ENCODE measurements around the gene PLPPR3.

Gene PLPPR3

GRCh38 chr19:801030-801860 lies 20.5 kb downstream of the PLPPR3 start:
- Histone ChIP-seq H3K27ac (ENCODE audit: low read length) (no peak overlapping the region), H3K9me3 (ENCODE audit: control insufficient read depth, insufficient read depth, low read length) (no peaks in the 10 kb centered on the region), H3K4me3 (ENCODE audit: low read length) (no peak overlapping the region), H3K36me3 (ENCODE audit: control insufficient read depth, insufficient read depth, low read length) (peaks cover 56% of the 10 kb centered on the region), H3K4me1 (ENCODE audit: control insufficient read depth, insufficient read depth, low read length) (peaks cover 7% of the 10 kb centered on the region), H3K27me3 (ENCODE audit: control insufficient read depth, insufficient read depth, low read length) (no peaks in the 10 kb centered on the region)
- no peak for DNase-seq (ENCODE audit: low read depth, low spot score)
- WGBS (ENCODE audit: insufficient coverage, insufficient read length) = no CpG with 5 or more reads among the region's 29 CpGs

DNA sequence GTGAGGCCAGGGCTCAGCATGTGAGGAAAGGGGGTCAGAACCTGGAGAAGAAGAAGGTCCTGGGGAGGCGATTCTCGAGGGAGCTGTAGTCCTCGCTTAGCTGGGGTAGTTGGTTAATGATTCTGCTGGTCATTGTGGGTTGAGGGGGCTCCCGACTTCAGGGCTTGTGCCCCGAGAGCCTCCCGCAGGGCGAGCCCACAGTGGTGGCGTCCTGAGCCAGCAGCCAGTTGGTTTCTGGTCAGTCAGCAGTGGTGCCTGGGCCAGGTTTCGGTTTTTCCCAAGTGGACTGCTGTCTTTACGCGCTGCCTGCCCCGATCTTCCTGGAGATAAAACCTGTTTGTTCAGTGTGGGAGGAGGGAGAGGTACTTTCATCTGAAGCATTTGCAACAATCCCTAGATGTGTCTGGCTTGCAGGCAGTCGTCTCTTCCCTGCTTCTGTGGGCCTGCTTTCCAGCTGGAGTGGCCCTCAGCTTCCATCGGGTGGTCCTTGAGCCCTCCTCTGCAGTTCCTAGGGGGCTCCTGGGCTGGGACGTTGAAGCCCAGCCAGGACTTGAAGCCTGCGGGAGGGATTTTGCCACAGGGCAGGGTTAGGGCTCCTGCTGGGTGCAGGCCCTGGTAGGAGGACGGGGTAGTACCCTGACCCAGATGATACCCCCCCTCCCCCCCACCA lies 21.3 kb downstream of the PLPPR3 start:
- H3K4me1 ChIP-seq (ENCODE audit: control insufficient read depth, insufficient read depth, low read length) = peaks cover 7% of the 10 kb centered on the region
- no peaks in the 10 kb centered on the region for H3K9me3 ChIP-seq (ENCODE audit: control insufficient read depth, insufficient read depth, low read length)
- no peaks in the 10 kb centered on the region for H3K27me3 ChIP-seq (ENCODE audit: control insufficient read depth, insufficient read depth, low read length)
- DNase-seq (ENCODE audit: low read depth, low spot score) = no peak
- no CpG with 5 or more reads among the region's 17 CpGs for WGBS (ENCODE audit: insufficient coverage, insufficient read length)
- peaks cover 48% of the 10 kb centered on the region for H3K36me3 ChIP-seq (ENCODE audit: control insufficient read depth, insufficient read depth, low read length)
- H3K27ac ChIP-seq (ENCODE audit: low read length) = no peak overlapping the region
- H3K4me3 ChIP-seq (ENCODE audit: low read length) = no peak overlapping the region

GRCh38 chr19:799076-799881 lies 22.5 kb downstream of the PLPPR3 start:
- peaks cover 36% of the 10 kb centered on the region for H3K36me3 ChIP-seq (ENCODE audit: control insufficient read depth, insufficient read depth, low read length)
- no CpG with 5 or more reads among the region's 28 CpGs for WGBS (ENCODE audit: insufficient coverage, insufficient read length)
- H3K27me3 ChIP-seq (ENCODE audit: control insufficient read depth, insufficient read depth, low read length) = no peaks in the 10 kb centered on the region
- no peak overlapping the region for H3K27ac ChIP-seq (ENCODE audit: low read length)
- no peaks in the 10 kb centered on the region for H3K9me3 ChIP-seq (ENCODE audit: control insufficient read depth, insufficient read depth, low read length)
- peak overlapping the region; percentile 97; the same call in 1 of the 2 replicates for H3K4me3 ChIP-seq (ENCODE audit: low read length)
- DNase-seq (ENCODE audit: low read depth, low spot score) = no peak
- peaks cover 7% of the 10 kb centered on the region for H3K4me1 ChIP-seq (ENCODE audit: control insufficient read depth, insufficient read depth, low read length)

DNA sequence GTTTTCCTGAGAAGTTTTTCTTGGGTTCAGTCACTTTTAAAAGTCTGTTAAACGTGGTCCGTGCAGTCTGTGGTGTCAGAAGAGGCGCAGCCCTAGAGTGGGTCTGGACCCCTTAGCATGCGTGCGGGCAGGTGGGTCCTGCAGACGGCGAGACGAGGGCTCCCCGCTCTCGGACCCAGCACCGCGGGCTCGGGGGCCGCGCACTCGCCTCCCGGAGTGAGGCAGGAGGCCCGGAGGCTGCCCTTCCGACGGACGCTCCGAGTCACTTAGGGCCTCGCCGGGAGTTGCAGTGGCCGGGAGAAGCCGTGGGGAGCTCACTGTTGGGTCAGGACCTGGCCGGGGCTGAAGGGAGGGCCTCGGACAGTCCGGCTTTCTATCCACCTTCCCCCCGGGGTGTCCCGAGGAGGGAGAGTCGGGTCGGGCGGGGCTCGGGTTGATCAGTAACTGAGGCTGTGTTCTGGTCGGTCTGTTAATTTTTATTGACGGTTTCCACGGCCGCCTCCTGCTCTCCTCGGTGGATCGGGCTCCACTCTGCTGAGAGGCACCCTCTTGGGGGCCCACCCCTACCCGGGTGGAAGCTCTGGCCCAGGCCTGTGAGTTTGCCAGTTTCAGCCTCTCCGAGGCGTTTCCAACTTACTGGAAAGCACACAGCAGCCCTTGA lies 23.2 kb downstream of the PLPPR3 start:
- Histone ChIP-seq H3K4me1 (ENCODE audit: control insufficient read depth, insufficient read depth, low read length) (peaks cover 8% of the 10 kb centered on the region), H3K4me3 (ENCODE audit: low read length) (peak overlapping the region; percentile 97), H3K9me3 (ENCODE audit: control insufficient read depth, insufficient read depth, low read length) (no peaks in the 10 kb centered on the region), H3K27ac (ENCODE audit: low read length) (no peak overlapping the region), H3K36me3 (ENCODE audit: control insufficient read depth, insufficient read depth, low read length) (peaks cover 29% of the 10 kb centered on the region), H3K27me3 (ENCODE audit: control insufficient read depth, insufficient read depth, low read length) (no peaks in the 10 kb centered on the region)
- no CpG with 5 or more reads among the region's 44 CpGs for WGBS (ENCODE audit: insufficient coverage, insufficient read length)
- no peak for DNase-seq (ENCODE audit: low read depth, low spot score)

GRCh38 chr19:797528-798414 lies 24.0 kb downstream of the PLPPR3 start:
- H3K36me3 ChIP-seq (ENCODE audit: control insufficient read depth, insufficient read depth, low read length) = peaks cover 22% of the 10 kb centered on the region
- no peaks in the 10 kb centered on the region for H3K9me3 ChIP-seq (ENCODE audit: control insufficient read depth, insufficient read depth, low read length)
- peaks cover 8% of the 10 kb centered on the region for H3K4me1 ChIP-seq (ENCODE audit: control insufficient read depth, insufficient read depth, low read length)
- H3K27ac ChIP-seq (ENCODE audit: low read length) = no peak overlapping the region
- peak overlapping the region; percentile 97 for H3K4me3 ChIP-seq (ENCODE audit: low read length)
- WGBS (ENCODE audit: insufficient coverage, insufficient read length) = no CpG with 5 or more reads among the region's 129 CpGs
- no peaks in the 10 kb centered on the region for H3K27me3 ChIP-seq (ENCODE audit: control insufficient read depth, insufficient read depth, low read length)
- DNase-seq (ENCODE audit: low read depth, low spot score) = no peak

- H3K9me3 ChIP-seq (ENCODE audit: control insufficient read depth, insufficient read depth, low read length) = no peaks in the 10 kb centered on the region
- H3K27me3 ChIP-seq (ENCODE audit: control insufficient read depth, insufficient read depth, low read length) = no peaks in the 10 kb centered on the region
- DNase-seq (ENCODE audit: low read depth, low spot score) = peak; percentile 100
- H3K4me1 ChIP-seq (ENCODE audit: control insufficient read depth, insufficient read depth, low read length) = peaks cover 10% of the 10 kb centered on the region
- H3K4me3 ChIP-seq (ENCODE audit: low read length) = peak within 1 kb of the TSS; percentile 97
- H3K36me3 ChIP-seq (ENCODE audit: control insufficient read depth, insufficient read depth, low read length) = peaks cover 22% of the 10 kb centered on the region
- no peak within 1 kb of the TSS for H3K27ac ChIP-seq (ENCODE audit: low read length)
- WGBS (ENCODE audit: insufficient coverage, insufficient read length) = no CpG with 5 or more reads among the region's 83 CpGs
Measured at GRCh38 chr19:796692-797527, 24.8 kb downstream of the PLPPR3 start, which contains the start of gene PTBP1. PTBP1 (plus strand) TSS chr19:797452; CDS start chr19:797498, 46 bp downstream.

DNA sequence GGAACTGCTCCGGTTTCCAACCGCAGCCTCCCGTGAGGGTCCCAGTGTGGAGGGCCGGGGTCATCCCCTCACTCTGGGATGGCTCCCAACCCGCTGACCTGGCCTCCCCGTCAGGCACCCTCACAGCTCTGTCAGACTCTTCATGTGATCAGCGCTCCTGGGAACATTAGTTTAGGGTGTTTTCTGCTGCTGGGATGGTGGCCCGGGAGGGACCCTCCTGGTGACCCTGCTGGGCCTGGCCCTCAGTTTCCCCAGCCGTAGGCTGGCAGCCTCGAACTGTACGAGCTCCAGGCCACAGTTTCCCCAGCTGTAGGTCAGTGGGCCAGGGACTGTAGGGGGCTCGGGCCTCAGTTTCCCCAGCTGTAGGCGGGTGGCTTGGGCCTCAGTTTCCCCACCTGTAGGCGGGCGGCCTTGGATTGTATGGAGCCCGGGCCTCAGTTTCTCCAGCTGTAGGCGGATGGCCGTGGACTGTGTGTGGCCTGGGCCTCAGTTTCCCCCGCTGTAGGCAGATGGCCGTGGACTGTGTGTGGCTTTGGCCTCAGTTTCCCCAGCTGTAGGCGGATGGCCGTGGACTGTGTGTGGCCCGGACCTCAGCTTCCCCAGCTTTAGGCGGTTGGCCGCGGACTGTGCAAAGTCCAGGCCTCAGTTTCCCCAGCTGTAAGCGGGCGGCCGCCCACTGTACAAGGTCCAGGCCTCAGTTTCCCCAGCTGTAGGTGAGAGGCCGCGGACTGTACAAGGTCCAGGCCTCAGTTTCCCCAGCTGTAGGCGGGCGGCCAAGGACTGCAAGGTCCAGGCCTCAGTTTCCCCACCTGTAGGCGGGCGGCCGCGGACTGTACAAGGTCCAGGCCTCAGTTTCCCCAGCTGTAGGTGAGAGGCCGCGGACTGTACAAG lies 25.8 kb downstream of the PLPPR3 start:
- H3K4me1 ChIP-seq (ENCODE audit: control insufficient read depth, insufficient read depth, low read length) = peaks cover 7% of the 10 kb centered on the region; the same call in 1 of the 2 replicates
- no CpG with 5 or more reads among the region's 39 CpGs for whole genome bisulfite sequencing (ENCODE audit: insufficient coverage, insufficient read length)
- DNase-seq (ENCODE audit: low read depth, low spot score) = no peak
- H3K9me3 ChIP-seq (ENCODE audit: control insufficient read depth, insufficient read depth, low read length) = no peaks in the 10 kb centered on the region
- no peaks in the 10 kb centered on the region for H3K27me3 ChIP-seq (ENCODE audit: control insufficient read depth, insufficient read depth, low read length)
- H3K36me3 ChIP-seq (ENCODE audit: control insufficient read depth, insufficient read depth, low read length) = peaks cover 18% of the 10 kb centered on the region
- no peak overlapping the region for H3K27ac ChIP-seq (ENCODE audit: low read length)
- no peak overlapping the region for H3K4me3 ChIP-seq (ENCODE audit: low read length)

GRCh38 chr19:795073-795611 lies 26.6 kb downstream of the PLPPR3 start:
- no peak overlapping the region for H3K27ac ChIP-seq (ENCODE audit: low read length)
- peaks cover 11% of the 10 kb centered on the region for H3K36me3 ChIP-seq (ENCODE audit: control insufficient read depth, insufficient read depth, low read length)
- no peak overlapping the region for H3K4me3 ChIP-seq (ENCODE audit: low read length)
- no peak for DNase-seq (ENCODE audit: low read depth, low spot score)
- no peaks in the 10 kb centered on the region for H3K9me3 ChIP-seq (ENCODE audit: control insufficient read depth, insufficient read depth, low read length)
- no CpG with 5 or more reads among the region's 28 CpGs for WGBS (ENCODE audit: insufficient coverage, insufficient read length)
- H3K27me3 ChIP-seq (ENCODE audit: control insufficient read depth, insufficient read depth, low read length) = no peaks in the 10 kb centered on the region
- H3K4me1 ChIP-seq (ENCODE audit: control insufficient read depth, insufficient read depth, low read length) = 0 out of 2 replicates have a peak, but pooled peaks cover 4% of the 10 kb centered on the region
